Endometrium (tissue), 2 donors: Measurements from ENCODE around the gene LARGE1.

ENCODE experiments used
- FAIRE-seq: peaks from 2 replicates; lab custom pipeline; 2012; peaks lifted over from hg19 to GRCh38; lab: Jason Lieb, UNC
- donor health status: control.
- donor health status: control.

Gene LARGE1

DNA sequence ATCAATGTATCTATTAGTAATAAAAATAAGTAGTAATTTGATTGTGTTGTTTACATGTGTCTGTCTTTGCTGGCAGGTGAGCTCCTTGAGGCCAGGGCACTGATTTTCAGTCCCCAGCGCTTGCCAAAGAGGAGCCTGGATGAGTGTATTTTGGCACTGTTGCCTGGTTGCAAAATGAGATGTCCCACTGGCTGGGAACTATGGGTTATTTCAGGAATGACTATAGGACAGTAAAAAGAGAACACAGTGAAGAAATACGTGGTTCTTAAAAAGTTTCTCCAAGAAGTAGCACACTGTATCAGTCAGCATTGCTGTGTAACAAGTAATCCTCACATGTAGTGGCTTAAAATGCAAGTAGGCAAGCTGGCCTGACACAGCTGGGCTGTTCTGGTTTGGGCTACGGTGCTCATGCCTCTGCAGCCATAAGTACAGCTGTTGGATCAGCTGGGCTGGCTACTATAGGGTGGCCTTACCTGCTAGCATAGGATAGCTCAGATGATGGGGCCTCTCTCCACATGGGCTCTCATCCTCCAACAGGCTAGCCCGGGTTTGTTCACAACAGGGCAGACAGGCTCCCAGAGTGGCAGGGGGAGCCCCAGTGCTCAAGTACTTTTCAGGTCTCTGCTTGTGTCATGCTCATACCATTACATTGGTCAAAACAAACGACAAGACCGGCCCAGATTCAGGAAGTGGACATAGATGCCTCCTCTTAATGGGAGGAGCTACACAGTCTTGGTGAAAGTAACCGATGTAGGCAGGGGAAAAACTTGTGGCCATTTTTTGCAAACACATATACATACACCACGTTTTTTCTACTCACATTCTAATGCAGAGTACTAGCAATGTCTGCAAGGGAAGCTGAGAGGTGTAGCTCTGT, 399.1 kb downstream of the LARGE1 start:
- no peak for FAIRE-seq

DNA sequence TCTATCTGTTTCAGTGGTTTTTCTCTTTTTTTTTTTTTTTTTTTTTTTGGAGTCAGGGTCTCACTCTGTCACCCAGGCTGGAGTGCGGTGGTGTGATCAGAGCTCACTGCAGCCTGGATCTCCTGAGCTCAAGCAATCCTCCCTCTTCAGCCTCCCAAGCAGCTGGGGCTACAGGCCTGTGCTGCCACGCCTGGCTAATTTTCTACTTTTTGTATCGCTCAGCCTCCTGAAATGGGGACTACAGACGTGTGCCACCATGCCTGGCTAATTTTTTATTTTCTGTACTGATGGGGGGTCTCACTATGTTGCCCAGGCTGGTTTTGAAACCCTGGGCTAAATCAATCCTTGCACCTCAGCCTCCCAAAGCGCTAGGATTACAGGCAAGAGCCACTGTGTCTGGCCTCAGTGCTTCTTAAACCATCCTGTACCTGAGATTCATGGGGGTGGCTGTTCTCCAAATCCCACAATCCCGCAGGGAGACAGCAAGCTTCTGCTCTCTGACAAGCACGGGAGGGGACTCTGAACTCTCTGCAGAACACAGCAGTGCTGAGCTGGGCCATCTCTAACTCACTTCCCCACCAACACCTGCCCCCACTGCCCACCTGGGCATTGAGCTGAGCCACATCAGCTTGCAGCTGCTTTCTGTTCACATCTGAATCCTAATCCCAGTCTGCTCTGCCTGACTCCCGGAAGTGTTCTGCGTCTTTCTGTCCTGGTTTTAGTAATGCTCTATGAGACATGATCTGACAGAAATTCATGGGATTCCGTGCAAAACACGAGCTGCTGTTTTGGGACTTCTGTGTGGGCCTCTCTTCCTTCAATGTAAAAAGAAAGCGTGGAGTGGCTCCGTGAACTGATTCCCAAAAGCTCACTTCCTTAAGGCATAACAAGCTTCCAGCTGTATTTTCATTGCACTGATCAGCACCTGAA, 400.0 kb downstream of the LARGE1 start:
- no peak for FAIRE-seq

DNA sequence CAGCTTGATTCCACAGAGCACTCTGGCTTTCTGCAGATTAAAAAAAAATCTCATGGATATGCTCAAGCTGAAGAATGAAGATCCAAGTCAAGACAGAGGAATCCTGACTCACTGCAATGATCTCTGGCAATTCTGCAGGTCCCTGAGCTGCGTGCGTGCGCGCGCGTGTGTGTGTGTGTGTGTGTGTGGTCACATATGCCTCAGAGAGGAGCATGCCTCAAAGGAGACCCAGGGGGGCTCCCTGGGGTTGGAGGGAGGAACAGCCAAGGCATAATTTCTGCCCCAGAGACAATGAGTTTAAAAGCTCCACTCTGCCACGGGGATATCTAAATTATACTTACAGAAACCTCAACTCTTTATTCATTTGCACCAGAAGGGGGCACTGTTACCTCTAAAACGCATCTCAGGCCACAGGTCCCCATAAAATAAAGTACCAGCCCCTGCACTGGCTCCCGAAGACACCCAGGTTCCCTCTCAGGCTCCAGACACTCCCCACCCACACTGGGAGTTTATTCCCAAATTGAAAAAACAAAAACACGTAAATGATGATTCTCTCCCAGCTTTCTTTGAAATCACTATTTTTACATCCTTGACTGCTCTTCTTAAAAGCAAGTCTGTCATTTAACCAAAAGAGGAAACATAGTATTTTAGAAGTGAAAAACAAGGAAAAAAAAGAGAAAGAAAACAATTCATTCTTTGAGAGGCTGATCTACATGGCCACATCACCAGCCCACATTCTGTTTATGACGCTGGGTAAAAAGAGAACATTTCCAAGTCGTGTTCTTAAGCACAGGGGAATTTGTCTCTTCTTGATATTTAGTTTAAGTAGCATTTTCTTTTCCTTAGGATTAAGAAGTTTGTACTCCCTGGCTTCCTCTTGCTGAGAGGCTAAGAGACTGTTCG, 401.0 kb downstream of the LARGE1 start:
- FAIRE-seq, result peak; percentile 81

DNA sequence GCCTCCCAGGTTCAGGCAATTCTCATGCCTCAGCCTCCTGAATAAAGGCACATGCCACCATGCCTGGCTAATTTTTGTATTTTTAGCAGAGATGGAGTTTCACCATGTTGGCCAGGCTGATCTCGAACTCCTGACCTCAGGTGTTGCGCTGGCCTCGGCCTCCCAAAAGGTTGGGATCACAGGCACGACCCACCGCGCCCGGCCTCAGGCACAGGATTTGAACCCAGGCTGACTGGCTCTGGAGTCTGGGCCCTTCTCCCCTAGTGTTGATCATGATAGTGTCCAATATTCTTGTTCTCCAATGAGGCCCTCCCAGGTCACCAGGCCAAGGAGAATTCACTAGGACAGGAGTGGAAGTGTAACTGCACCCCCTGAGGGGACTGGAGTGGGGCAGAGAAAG, 401.9 kb downstream of the LARGE1 start:
- FAIRE-seq, result no peak

DNA sequence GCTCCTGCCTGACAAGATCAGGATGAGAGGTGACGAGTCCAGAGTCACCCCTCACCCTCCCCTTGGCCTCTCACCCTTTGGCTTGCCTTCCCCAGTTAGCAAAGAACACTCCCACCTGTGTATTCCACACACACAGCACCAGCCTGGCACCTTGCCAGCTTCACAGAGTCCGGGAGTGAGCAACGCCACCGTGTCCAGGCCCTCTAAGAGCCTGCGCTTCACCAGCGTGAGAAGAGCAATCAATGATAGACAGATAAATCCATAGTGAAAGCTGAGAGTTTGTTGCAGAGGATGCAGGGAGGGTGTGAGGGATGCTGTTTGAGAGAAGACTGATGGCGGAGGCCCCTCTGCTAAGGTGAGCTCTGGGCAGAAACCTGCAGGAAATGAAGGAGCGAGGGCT, 404.5 kb downstream of the LARGE1 start:
- FAIRE-seq, result no peak

DNA sequence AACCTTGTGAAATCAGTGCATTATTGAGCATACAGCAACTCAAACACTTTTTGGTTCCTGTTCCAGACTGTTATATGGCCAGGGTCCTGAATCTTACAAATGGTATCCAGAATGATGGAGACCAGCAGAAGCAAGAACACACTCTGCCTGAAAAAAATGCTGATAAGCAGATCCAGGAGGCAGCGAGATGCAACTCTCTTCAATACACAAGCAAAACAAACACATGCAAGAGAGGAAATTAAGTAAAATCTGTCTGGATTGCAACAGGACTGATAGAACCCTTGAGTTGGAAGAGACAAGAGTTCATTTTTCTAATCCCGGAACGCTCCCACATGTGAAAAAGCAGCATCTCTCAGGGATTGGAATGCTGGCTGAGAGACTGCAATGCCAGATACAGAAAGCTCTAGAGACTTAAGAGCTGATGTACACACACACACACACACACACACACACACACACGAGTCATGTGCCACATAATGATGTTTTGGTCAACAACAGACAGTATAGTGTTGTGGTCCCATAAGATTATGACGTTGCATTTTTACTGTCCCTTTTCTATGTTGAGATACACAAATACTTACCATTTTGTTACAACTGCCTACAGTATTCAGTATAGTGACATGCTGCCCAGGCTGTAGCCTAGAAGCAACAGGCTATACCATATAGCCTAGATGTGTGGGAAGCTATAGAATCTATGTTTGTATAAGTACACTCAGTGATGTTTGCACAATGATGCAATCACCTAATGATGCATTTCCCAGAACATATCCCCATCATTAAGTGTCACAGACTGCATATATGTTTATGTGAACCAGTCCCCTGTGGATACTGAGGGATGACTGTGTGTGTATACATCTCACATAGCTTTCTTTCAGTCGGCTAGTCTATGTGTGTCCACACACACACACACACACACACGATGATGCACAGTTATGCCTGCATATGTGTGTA, 406.6 kb downstream of the LARGE1 start:
- no peak for FAIRE-seq

DNA sequence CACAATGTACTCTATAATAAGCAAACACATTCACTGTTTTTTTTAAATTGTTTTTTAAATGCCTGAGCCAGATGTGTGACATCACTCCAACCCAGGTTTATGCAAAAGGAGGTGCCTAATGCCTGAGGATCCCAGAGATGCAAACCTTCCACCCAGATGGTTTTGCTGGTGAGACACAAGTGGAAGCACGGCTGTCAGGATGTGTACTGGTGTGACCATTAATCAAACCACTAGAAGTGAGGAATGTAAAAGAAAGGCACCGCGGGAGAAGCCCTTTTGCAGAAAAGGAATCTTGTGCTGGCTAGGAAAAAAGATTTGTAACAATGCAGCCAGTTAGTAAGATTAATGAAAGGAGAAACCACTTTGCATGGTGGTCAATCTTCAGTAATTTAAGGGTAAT, 407.4 kb downstream of the LARGE1 start:
- FAIRE-seq, result no peak

DNA sequence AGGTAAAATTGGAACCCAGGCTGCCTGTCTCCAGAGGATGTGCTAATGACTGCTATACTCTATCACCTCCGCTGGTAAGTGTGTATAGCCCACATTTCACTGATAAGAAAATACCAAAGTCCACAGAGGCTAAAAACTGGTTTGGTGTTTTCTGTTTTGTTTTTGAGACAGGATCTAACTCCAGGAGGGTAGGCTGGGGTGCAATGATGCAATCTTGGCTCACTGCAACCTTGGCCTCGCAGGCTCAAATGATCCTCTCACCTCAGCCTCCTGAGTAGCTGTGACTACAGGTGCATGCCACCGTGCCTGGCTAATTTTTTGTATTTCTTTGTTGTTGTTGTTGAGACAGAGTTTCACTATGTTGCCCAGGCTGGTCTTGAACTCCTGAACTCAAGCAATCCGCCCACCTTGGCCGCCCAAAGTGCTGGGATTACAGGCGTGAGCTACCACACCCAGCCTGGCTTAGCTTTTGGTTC, 409.8 kb downstream of the LARGE1 start:
- no peak for FAIRE-seq

DNA sequence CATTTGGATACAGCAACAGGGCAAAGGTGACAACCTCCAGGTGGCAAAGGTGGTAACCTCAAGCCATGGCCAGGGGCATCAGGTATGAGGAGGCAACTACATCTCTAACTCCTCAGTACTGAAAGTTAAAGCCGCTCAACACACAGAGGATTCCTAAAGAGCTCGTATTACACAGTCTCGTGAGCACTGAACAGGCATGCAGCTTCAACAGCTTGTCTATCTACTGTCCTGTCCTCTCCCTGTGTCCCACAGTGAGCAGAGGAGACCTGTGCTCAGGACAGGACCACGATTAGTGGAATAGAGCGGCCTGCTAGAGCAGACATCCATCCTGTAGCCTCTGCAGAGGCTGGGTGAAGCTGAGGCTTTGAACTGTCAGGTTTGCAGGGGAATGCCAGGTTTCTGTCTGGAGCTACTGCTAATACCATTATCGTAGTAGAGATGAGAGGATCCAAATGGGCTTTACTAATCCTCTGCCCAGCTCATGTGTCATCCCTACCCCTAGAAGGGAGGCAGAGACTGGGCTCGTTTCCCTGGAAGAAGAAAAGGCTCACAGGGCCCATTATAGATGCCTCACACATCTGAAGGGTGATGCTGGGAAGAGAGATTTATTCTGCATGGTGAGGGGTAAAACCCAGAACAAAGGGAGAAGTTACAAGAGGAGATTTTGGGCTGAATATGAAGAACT, 415.2 kb downstream of the LARGE1 start:
- FAIRE-seq, result no peak

DNA sequence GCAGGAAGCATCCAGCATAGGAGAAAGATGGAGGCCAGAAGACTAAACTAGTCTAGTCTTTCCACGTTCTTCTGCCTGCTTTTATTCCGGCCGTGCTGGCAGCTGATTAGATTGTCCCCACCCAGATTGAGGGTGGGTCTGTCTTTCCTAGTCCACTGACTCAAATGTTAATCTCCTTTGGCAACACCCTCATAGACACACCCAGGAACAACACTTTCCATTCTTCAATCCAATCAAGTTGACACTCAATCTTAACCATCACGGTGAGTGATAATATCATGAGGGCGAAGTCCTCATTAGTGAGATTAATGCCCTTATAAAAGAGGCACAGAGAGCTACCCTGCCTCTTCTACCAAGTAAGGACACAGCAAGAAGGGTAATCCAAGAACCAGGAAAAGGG, 424.2 kb downstream of the LARGE1 start:
- FAIRE-seq, result no peak

DNA sequence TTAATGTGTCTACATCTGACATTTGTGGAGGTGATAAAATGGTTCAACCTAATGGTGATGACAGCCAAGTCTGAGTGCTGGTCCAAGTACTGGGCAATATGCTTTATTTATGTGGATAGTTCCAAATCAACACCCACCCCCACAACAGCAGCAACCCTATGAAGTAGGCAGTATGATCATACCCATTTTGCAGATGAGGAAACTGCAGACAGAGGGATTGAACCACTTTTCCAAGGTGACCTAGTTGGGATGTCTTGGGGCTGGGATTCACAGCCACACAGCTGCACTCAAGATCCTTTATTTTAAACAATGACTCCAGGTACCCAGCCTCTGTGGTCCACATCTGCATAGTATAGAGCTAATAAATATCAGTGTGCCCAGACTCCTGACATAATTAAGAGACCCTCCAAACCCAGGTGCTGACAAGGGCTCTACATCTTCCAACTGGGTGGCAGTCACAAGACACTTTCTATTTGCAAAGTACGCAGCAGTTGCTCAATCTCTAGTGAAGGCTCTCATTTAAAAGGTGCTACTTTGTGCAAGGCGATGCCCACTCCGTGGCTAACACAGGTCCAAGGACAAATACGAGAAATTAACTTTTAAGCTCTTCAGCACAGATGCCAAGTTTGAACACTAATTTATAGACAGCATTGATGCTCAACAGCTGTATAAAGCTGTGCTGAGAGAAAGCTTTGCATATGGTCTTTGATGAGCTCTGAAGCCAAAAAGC, 426.6 kb downstream of the LARGE1 start:
- FAIRE-seq, result no peak

DNA sequence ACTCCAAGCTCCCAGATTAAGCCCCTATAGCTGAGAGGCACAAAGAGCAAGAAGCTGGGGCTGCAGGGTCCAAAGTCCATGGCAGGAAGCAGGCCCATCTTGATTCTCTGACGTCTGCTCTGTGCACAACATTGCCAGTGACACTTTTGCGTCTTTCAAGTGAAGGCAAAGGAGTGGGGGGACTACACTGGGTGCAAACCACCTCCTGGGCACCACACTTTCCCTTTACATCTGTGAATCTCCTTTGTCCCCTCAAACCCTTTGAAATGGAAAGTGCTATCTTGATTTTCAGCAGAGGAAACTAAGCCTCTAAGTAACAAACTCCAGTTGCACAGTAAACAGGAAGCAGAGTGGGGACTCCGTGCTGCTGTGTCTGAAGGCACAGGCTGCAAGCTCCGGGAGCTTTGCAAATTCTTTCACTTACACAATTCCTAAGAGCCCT, 428.0 kb downstream of the LARGE1 start:
- FAIRE-seq, result no peak

DNA sequence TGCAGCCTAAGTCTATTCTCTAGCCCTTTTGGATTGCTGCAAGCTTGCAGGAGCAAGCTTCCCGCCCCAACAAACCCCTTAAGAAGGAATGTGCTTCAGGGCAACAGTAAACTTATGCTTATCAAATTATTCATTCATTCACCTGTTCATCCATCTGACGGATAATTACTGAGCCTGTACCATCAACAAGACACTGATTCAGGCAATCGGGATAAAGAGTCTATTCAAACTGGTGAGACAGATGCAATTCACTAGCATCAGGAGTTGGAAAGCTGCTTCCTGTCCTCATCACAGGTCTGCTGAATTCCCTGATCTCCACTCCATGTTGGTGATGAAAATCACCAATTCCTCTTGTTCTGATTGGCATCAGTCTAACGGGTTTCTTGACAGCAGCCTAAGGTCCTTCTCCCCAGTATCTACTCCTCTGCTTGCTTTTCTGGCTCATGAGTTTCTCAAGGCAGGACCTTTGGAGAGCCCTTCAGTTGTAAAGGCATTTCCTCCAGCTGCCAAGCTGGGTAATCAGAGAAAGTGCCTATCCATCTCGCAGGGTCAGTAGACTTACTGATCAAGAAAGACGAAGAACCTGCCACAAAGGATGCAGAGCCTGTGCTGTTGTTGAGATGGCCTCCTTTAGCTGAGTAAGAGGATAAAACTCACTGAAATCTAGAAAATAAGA, 433.1 kb downstream of the LARGE1 start:
- FAIRE-seq, result no peak

DNA sequence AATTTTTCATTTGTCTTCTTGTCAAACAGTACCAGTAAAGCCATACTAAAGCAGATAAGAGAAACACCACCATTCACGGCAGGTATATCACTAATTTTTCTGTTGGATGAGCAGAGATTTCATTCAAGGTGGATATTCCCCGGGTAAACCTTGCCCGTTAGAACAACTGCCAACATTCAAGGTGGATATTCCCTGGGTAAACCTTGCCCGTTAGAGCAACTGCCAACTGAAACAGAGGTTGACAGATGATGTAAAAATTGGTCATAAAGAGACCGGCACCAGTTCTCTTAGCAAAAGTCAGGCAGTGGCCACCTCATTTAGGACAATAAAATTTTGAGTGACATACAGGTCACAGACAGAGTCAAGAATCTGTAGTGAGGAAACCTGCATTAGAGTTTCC, 438.7 kb downstream of the LARGE1 start:
- FAIRE-seq, result no peak

DNA sequence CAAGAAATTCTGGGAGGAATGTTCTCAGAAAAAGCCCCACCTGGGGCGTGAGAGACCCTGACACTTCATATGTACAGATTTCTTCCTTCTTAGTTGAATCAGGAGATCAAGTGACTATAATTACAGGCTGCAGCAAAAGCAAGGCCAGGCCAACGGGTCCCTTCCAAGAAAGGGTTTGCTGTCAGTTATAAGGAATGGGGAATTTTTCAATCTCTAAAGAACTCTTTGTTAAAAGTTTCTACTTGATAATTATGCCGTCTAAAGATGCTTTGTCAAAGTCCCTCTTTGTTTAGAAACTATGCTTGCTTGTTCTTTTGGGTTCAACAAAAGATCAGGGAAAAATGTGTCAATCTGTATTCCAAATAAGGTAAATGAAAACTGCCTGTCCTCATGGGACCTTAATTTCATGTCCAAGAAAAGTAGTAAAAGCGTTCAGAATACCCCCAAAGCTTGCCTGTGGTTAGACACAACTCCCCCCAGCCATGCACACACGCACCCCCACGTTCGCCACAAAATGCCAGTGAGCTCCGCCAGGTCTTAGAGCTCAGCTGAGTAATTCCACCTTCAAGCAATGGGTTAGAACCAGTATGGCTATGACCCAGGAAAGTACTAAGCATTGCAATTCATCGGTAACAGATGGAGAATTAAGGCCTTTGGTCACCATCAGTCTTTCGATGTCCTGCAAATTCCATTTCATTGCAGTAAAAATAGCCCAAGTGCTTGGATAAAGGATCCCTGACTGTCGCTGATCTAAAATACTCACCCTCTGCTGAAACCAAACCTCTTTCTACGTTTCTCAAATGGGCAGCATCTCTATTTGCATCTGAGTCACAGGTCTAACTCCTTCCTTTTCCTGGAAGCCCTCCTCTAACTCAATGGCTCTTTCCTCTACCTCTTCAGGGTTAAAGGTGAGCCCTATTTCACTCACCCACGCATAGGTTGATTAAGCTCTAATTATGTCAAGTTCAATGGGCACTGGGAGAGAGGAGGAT, 442.9 kb downstream of the LARGE1 start:
- no peak for FAIRE-seq

DNA sequence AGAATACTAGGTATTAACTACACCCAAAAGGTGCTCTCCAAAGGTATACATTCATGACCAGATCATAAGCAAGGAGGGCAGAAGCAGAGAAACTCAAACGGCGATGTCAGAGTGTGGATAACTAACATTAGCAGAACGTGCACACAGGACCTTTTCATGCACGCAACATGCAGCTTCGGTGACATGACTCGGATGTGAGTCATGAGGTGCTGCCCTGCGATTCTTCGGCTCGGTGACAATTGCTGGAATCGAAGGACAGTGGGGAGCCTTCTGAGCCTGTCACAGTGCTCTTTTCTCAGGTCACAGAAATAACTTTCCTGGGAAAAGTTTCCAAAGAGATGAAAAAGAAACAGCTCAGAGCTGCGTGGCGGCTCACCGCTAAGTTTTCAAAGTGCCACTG, 443.6 kb downstream of the LARGE1 start:
- FAIRE-seq, result no peak

DNA sequence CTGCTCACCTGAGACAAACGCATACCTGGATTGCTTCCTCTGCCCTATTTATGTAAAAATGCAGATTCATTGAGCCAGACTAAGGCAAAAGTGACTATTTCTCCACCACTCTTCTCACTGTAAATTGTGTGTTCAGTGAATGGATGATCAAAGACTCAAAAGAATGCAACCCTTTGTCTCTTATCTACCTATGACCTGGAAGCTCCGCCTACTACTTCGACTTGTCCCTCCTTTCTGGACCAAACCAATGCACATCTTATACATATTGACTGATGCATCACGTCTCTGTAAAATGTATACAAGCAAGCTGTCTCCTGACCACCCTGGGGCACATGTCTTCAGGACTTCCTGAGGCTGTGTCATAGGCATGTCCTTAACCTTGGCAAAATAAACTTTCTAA, 444.1 kb downstream of the LARGE1 start:
- no peak for FAIRE-seq

DNA sequence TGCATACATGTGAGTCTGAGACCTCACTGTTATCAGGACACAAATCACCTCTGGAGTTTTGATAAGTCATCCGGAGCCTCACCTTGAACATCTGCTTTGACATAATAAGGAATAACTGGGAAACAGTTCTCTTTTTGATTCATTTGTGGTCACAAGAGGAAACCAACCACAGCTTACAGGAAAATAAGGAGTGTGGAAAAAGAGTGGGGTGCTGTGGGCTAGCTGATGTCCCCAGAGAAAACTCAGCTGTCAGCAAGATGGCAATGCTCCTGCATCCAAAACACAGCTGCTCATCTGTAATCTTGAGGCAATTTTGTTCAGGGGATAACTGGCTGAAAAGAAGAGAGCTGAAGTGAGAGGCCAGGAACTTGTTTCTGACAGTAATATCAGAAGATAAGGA, 445.7 kb downstream of the LARGE1 start:
- no peak for FAIRE-seq
